Activated naive CD4-positive, alpha-beta T cell (primary cell): ENCODE data around the gene AAMP.
"Not testable (repeated sequence)": the region's sequence is repeated elsewhere in the genome, so short reads cannot be mapped to it uniquely, and the experiment has no call there.

Experiments used
- DNase-seq, 4 experiments: peaks; one replicate each; lab custom pipeline; 2025; lab: John Stamatoyannopoulos, UW

The AAMP gene, protein sequence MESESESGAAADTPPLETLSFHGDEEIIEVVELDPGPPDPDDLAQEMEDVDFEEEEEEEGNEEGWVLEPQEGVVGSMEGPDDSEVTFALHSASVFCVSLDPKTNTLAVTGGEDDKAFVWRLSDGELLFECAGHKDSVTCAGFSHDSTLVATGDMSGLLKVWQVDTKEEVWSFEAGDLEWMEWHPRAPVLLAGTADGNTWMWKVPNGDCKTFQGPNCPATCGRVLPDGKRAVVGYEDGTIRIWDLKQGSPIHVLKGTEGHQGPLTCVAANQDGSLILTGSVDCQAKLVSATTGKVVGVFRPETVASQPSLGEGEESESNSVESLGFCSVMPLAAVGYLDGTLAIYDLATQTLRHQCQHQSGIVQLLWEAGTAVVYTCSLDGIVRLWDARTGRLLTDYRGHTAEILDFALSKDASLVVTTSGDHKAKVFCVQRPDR

GRCh38 chr2:218269900-218270720, at the start of gene AAMP, which contains the start of gene PNKD:
TSS of gene AAMP (minus strand) at chr2:218270137. CDS start at chr2:218270086, 51 bp downstream.
TSS of gene PNKD (plus strand) at chr2:218270519. CDS start at chr2:218270536, 17 bp downstream.
- peak; percentile 98 to 100 (median 100) for DNase-seq

DNA sequence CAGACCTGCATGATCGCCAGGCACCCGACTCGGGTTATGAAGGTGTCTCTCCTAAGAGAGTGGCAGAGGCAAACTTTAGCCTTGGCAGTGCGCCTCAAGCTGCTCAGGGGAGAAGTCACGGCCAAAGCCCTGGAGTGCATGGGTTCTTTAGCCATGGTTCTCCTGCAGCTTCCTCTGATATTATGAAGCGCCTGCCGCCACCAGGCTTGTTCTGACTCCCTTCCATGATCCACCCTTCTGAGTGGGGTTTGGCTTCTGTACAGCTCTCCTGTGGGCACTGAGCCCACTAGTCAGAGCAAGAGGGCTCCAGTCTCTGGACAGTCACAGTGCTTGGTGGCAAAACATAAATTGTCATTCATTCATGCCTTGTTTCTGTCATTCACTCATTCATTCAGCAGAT, 48.3 kb upstream of the AAMP start:
- DNase-seq: no peak

GRCh38 chr2:218317835-218318234, 47.9 kb upstream of the AAMP start:
- DNase-seq: no peak

DNA sequence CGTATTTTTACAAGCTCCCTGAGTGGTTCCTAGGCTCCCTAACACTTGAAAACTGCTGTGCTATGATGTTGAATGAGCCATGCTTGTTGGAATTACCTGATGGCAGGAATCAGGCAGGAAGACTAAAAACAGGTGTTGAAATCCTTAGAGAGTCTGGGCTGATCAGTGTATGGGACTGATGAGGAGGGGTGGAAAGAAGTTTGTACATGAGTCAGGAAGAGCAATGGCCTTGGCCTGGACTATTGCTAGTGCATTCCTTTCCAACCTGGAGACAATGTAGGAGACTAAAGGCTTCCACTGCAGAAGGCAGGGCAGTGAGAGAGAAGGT, 47.3 kb upstream of the AAMP start:
- DNase-seq: no peak

- no peak for DNase-seq
Observed at GRCh38 chr2:218315397-218315796, 45.5 kb upstream of the AAMP start.

DNA sequence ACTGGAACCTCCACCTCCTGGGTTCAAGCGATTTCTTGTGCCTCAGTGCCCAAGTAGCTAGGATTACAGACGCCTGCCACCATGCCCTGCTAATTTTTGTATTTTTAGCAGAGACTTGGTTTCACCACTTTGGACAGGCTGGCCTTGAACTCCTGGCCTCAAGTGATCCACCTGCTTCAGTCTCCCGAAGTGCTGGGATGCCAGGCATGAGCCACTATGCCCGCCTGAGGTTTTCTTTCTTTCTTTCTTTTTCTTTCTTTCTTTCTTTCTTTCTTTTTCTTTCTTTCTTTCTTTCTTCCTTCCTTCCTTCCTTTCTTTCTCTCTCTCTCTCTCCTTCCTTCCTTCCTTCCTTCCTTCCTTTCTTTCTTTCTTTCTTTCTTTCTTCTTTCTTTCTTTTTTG, 44.8 kb upstream of the AAMP start:
- DNase-seq: not testable (repeated sequence)

DNA sequence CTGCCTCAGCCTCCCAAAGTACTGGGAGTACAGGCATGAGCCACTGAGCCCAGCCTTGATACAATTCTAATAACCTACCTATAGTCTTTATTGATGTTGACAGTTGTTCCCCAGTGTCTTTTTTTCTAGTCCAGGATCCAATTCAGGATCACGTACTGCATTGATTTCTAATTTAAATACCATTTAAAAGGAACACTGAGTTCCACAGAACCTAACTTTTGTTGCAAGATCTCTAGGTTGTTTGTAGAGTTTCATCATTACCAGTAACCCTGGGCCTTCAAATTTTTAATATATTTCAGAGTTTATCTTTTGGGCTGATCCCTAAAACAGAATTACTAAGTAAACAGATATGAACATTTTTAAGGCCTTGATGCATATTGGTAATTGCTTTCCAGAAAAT, 43.4 kb upstream of the AAMP start:
- DNase-seq: no peak

- DNase-seq: no peak
Observed at GRCh38 chr2:218312267-218312756, 42.4 kb upstream of the AAMP start.

DNA sequence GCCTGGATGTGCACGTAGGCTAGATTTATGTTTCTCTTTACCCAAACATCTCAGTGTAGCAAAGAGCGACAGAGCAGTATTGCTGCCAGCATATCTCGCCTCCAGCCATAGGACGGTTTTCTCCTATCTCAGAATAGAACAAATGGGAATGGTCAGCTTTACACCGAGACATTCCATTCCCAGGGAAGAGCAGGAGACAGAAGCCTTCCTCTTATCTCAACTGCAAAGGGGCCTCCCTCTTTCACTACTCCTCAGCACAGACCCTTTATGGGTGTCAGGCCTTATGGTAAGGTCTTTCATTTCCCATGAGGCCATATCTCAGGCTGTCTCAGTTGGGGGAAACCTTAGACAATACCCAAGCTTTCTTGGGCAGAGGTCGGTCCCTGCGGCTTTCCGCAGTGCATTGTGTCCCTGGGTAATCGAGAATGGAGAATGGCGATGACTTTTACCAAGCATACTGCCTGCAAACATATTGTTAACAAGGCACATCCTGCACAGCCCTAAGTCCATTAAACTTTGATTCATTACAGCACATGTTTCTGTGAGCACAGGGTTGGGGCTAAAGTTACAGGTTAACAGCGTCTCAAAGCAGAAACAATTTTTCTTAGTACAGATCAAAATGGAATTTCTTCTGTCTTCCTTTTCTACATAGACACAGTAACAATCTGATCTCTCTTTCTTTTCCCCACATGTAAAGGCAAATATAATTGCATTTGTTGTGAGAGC, 41.8 kb upstream of the AAMP start:
- DNase-seq: not testable (repeated sequence)

- DNase-seq: no peak
Observed at GRCh38 chr2:218310853-218311540, 41.1 kb upstream of the AAMP start.

DNA sequence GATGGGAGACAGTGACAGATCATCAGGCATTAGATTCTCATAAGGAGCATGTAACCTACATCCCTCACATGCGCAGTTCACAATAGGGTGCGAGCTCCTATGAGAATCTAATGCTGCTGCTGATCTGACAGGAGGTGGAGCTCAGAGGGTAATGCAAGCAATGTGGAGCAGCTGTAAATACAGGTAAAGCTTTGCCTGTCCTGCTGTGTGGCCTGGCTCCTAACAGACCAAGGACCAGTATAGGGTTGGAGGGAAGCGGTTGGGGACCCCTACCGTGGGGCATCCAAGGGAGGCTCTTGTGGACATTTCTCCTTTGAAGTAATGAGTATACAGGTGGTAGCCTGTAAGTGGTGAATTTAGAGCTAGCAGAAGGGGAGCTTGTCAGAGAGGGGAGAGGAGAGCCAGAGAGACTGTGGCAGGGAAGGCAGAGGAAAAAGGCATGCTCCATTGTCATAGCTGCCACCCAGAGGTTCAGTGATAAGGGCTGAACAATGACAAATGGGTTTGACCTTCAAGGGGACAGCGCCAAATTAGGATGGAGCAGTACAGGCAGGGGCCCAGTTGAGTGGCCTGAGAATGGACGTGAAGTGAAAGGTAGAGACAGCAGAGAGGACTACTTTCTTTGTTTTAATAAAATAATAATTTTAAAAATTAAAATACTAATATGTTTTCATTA, 37.6 kb upstream of the AAMP start:
- no peak for DNase-seq

GRCh38 chr2:218306184-218306920, 36.4 kb upstream of the AAMP start:
- no peak for DNase-seq

DNA sequence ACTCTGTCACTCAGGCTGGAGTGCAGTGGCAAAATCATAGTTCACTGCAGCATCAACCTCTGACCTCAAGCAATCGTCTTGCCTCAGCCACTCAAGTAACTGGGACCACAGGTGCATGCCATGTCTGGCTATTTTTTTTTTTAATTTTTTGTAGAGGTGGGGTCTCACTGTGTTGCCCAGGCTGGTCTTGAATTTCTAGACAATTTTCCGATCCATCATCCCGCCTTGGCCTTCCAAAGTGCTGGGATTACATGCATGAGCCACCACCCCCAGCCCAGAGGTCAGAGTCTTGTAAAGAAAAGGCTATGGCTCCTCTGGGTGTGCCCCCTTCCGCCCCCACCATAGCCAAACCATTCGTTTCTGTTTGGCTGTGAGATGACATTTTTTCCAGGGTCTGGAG, 35.4 kb upstream of the AAMP start:
- no peak for DNase-seq

- DNase-seq: peak; percentile 51 to 79 (median 74)
Observed at GRCh38 chr2:218301176-218301819, 31.4 kb upstream of the AAMP start.

- DNase-seq: no peak
Observed at GRCh38 chr2:218300141-218300540, 30.2 kb upstream of the AAMP start.

DNA sequence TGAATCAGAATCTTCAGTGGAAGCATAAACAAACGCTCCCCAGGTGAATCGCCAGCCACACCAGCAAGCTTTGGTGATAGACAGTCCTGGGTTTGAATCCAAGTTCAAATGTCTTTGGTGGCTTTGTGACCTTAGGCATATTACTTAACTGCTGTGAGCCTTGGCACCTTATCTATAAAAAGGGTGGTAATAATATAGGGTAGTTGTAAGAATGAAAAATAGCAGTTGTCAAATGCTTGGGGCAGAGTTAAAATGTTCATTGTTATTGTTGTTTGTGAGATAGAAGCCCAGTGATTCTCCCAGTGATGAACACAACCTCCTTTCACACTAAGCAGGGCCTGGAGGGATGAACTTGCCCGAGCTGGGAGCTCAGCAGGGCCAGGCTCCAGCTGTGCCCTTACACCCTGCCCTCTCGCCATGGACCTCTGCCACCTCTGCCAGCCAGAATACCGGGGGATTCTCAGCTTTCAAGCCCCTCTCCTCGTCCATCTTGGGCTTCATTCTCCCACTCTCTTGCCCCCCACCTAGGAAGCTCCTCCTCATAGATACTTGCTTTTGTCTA, 28.5 kb upstream of the AAMP start:
- no peak for DNase-seq

DNA sequence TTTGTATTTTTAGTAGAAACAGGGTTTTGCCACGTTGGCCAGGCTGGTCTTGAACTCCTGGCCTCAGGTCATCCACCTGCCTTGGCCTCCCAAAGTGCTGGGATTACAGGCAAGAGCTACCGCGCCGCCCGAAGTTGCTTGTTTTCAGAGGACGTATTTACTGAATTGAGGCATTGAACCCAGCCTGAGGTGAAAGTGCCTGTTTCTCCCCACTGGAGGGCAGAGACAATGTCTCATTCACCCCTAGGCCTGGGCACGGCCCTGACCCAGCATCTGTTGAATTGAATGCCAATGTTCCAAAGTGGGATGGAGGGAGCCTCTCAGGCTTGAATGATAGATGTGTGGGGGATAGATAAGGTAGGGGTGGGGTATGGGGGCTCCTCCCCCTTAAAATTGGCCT, 26.9 kb upstream of the AAMP start:
- DNase-seq: no peak

- no peak for DNase-seq
Observed at GRCh38 chr2:218296200-218296599, 26.3 kb upstream of the AAMP start.

DNA sequence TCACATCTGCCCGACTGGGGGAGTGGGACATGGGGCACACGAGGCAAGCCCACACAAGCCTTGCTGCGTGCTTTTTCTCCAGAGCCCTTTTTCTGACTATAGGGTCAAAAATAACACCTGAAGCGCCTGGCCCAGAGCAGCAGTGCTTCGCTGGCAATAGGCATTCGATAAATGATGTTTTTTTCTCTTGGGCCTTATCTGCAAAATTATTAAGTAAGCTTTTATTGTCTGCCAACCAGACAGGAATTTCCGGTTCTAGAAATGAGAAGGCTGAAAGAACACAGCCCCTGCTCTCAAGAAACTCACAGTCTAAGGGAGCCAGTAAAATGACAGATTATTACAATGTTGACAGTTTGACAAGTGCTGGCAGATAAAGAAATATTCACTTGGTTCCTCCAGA, 25.1 kb upstream of the AAMP start:
- no peak for DNase-seq
